NB4 (cell line): ENCODE data around the gene C14orf132.

Source experiments
- CTCF ChIP-seq: IDR thresholded peaks from one replicate; pipeline ENCODE4 v1.5.1; 2012; ENCODE audit warnings: low read depth, low read length
- POLR2A ChIP-seq: IDR thresholded peaks from 2 replicates; pipeline ENCODE4 v1.6.1; 2011; ENCODE audit warnings: mild to moderate bottlenecking; ENCODE audit not compliant: insufficient read length; ENCODE audit errors: extremely low read depth

- no peak for TF ChIP-seq POLR2A
- no peak for TF ChIP-seq CTCF
These were observed 78.8 kb downstream of the C14orf132 start for GRCh38 chr14:96117960-96118359.
